ENCODE measurements around the gene OR51B2.

- no peak for TF ChIP-seq CTCF (IDR thresholded peaks at IDR 0.05)
- TF ChIP-seq POLR2AphosphoS5 (IDR thresholded peaks at IDR 0.05): no peak
These were observed 39.6 kb upstream of the OR51B2 start for GRCh38 chr11:5363679-5364078.

Measured in prostate gland (tissue), 2 donors.